Stimulated activated CD4-positive, alpha-beta T cell treated with anti-CD3 and anti-CD28 coated beads, Interleukin-4, amount 100 ng/mL, for 4 hours (primary cell): ENCODE results near the gene TMEM170B.

Experiments
- DNase-seq, 2 experiments: peaks; one replicate each; pipeline ENCODE4 v3.0.0-alpha.2; 2020

Gene TMEM170B

DNA sequence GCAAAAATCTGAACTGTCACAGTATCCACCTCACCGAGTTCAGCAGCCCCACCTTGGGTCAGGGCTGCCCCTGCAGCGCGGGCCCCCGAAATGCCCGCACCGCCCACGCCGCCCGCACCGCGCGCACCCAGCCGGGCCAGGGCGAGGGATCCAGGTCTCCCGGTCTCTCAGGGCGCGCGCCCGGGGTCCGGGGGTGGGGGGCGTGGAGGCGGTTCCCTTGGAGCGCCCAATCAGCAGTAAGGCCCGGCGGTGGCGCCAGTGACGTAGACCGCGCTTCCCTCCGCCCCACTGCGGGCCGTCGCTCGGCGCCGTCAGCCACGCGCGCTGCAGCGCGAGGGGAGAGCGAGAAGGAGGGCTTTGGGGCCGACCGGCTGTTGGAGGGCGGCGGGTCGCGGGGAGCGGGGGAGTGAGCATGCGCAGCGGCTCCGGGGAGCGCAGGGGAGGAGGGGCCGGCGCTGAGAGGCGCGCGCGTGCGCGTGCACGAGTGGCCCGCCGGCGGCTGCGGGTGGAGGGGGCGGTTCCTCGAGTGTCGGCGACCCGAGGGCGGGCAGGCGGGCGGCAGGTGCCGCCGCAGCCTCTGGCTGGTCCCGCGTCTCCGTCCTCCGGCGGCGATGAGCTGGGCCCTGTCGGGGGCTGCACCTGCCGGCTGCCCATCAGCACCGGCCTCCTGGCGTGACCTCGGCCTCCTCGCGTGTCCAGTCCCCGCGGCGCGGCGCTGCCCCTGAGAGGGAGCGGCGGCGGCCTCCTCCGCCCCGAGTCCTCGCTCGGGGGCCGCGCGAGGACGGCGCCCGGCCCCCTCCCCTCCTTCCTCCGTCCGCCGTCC is at the start of gene TMEM170B:
Gene TMEM170B, plus strand, starts transcription at position 521 of the 823 bp plus-strand sequence. CDS start 529 bp downstream, outside the sequence.
- DNase-seq = peak; percentile 96

GRCh38 chr6:11490996-11491395 is 46.6 kb upstream of the TMEM170B start:
- no peak for DNase-seq

- DNase-seq = no peak
Observed at GRCh38 chr6:11491596-11492463, 45.7 kb upstream of the TMEM170B start.

- no peak for DNase-seq
Observed at GRCh38 chr6:11492464-11493290, 44.9 kb upstream of the TMEM170B start.

DNA sequence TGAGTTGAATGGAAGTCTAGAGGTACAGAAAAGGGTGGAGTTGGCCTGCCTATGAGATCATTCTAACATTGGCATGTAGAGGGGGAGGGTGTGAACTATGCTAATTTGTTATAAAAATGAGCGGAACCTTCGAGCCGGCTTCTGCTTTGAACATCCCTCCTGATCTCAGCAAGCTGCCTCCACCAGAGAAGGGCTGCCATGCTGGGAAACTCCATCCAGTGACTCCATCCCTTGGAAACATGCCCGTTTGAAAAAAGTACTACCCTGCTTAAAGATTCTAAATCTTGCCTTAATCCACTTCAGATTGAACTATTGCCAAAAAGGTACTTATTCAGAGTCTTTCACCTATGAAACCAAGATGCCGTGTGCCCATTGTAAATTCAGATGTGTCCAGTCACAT is 43.6 kb upstream of the TMEM170B start:
- no peak for DNase-seq

- DNase-seq = no peak
Observed at GRCh38 chr6:11494786-11495564, 42.6 kb upstream of the TMEM170B start.

DNA sequence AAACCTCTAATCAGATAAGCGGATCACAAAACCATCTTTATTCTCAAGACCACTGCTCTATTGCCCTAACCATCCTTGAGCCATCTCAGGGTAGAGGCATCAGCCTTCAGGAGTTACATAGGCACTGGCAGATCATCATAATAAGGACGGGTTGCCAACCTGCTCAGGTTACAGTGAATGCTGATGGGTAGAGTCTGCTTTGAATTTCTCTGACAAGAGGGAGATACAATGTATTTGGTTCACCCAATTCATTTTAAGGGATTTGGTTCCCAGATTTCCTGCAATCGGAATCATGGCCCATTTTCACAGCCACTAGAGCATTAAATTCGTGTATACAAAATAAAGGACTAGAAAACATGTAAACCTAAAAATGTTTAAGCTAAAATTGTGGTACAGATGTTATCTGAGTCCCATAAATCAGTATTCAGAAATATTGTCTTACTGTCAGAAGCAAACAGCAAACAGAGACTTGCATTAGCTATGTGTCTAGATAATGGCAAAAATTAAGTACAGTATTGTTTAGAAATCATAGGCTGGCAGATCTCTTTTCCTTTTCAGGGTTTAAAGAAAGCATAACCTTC is 41.9 kb upstream of the TMEM170B start:
- DNase-seq = no peak

- peak; percentile 36 to 70 for DNase-seq
Observed at GRCh38 chr6:11496152-11497060, 41.1 kb upstream of the TMEM170B start.

DNA sequence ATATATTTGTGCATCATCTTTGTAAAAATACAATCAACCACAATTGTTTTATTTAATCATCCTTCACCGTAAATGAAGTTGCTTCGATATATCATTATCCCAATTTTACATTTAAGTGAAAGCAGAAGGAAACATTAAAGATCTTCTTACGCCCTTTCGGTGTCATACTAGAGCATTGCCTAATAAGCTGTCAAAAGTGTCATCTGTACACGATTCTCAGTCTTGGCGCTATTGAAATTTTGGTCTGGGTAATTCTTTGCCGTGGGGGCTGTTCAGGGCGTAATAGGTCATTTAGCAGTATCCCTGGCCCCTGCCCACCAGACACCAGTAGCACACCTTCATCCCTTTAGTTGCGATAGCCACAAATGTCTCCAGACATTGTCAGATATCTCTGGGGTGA is 40.4 kb upstream of the TMEM170B start:
- no peak for DNase-seq

DNA sequence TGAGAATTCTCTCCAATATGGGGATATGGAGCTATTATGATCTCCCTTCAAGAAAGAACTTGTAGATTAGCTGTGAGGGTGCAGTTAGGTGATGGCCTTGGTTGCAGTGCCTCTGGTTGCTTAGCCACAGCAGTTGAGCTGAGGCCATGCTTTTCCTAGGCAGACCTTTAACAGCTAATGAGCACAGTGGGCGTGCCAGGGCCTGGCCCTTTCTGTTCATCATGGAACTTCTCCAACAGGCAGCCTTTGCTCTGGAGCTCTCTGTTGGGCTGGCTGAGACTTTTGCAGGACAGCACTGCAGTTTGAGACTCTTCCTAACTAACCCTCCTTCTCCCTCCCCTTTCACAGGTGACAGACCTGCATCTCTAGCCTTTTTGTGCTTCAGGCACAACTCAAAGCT is 39.7 kb upstream of the TMEM170B start:
- no peak for DNase-seq

DNA sequence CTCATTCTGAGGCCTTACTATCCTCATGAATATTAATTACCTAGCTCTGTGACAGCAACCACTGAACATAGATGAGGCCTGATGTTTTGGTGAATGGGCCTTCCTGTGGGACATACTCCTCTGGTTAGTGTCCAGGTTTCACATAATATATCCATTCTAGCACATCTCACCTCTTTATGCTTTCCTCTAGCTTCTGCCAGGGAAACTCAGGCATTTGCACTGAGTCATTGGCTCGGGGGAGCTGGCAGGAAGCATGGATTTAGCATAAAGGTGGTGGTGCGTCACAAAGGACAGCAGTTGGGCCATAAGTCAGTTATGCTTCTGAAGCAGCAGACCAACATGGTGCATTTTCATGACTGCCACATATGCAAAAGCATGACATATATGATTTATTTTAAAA is 37.5 kb upstream of the TMEM170B start:
- no peak for DNase-seq

GRCh38 chr6:11509471-11509870 is 28.1 kb upstream of the TMEM170B start:
- no peak for DNase-seq

GRCh38 chr6:11514672-11515071 is 22.9 kb upstream of the TMEM170B start:
- DNase-seq = no peak

- DNase-seq = no peak
Observed at GRCh38 chr6:11515763-11516162, 21.8 kb upstream of the TMEM170B start.

DNA sequence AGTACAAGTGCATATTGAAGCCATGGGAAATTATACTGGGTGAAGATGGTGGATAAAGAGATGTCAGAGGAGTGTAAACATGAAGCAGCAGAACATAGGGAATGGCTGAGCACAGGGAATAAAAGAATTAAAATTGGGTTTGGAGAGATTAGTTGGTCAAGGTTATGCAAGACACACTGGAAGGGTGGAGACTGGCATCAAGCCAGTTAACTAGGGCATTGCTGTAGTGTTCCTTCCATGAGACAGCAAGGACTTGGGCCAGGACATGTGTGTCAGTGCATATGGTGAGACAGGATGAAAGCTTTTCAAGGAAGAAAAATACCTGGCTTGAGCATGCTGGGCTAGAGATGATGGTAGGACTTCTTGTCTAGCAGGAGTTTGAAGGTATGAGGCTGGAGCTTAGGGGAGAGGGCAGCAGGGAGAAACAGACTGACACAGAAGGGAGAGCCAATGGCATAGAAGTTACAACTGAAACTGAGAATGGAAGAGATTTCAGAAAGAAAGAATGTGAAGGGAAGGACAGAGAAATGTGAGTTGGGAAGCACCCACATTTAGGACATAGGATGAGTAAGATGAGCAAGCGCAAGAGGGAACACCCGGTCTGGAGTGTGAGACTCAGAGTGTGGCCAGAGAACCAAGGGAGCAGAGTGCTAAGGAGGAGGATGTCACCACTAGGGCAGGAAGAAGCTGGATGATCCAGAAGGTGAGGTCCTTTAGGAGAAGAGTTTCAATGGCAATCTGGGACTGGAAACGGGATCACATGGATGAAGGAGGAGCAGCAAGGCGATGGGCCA is 14.5 kb upstream of the TMEM170B start:
- DNase-seq = no peak

- no peak for DNase-seq
Observed at GRCh38 chr6:11525468-11526155, 11.9 kb upstream of the TMEM170B start.

GRCh38 chr6:11526156-11526505 is 11.4 kb upstream of the TMEM170B start:
- no peak for DNase-seq

DNA sequence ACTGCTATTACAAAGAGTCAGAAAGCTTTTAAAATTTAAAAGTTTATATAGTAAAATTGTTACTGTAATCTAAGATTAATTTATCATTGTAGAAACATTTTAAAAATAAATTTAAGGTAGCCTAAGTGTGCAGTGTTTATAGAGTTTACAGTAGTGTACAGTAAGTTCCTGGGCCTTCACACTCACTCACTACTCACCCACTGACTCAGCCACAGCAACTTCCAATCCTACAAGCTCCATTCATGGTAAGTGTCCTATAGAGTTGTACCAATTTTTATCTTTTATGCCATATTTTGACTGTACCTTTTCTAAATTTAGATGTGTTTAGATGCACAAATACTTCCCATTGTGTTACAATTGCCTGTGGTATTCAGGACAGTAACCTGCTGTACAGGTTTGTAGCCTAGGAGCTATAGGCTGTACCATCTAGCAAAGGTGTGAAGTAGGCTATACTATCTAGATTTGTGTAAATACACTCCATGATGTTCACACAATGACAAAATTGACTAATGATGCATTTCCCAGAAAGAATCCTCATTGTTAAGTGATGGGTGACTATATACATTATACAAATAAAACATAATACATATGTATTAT is 10.2 kb upstream of the TMEM170B start:
- DNase-seq = no peak

DNA sequence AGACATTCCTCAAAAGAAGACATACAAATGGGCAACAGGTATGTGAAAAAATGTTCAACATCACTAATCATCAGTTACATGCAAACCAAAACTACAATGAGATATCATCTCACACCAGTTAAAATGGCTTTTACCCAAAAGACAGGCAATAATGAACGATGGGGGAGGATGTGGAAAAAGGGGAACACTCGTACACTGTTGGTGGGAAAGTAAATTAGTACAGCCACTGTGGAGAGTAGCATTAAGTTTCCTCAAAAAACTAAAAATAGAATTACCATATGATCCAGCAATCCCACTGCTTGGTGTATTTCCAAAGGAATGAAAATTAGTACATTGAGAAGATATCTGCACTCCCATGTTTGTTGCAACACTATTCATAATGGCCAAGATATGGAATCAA is 8.6 kb upstream of the TMEM170B start:
- DNase-seq = no peak
